HG03060 (cell line): Measurements from ENCODE around the gene NDFIP2.
"Not testable (repeated sequence)": the region's sequence is repeated elsewhere in the genome, so short reads cannot be mapped to it uniquely, and the experiment has no call there.

Source experiments
- ATAC-seq: cut with Tn5 transposase; IDR thresholded peaks from one replicate; pipeline ENCODE4 v1.9.1; 2021; ENCODE audit warnings: low read depth, moderate number of reproducible peaks; ENCODE audit not compliant: unreplicated experiment

Gene NDFIP2

DNA sequence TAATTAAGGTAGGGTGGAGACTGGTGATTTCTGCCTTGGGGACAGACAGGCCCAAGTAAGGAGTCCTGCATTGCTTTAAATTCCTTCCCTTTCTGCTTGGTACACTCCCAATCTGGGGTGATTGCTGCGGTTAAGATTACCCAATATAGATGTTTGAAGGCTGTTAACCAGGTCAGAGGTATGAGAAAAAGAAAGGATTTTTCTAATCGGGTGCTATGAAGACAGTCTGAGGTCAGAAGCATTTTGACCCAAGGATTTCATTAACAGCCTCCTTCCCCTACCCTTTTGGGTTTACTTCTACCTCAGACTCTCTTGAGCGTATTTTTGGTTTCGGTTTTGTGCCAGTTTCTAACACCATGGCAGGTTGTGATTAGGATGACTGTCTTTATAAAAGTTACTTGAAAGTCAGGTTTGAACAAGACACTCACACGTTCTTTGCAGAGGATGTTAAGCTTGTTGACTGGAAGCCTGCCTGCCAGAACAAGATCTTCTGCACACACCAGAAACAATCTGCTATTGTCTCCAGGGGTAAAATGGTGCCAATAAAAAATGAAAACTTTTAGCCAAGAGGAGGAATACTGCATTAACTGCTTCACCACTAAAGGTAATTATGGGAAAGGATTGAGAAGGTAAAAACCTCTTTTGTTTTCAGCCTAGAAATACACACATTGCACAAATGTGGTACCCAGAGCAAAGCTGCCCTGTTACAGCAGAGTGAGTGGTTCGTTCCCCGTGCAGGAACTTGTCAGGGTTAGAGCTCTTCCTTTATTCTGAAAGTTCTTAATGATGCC, 108.8 kb downstream of the NDFIP2 start:
- ATAC-seq = no peak

DNA sequence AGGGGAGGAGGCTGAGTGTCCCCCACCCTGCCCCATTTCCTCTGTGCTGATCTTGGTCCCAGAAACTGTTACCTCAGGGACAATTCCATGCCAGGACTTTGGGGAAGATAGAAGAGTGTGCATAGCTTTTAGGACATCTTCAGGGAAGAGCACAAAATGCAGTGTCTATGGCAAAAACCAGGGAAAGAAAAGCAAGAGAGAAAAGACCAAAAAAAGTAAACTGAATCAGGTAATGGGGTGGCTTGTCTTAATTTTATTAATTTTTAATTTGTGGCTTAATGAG, 109.4 kb downstream of the NDFIP2 start:
- no peak for ATAC-seq

DNA sequence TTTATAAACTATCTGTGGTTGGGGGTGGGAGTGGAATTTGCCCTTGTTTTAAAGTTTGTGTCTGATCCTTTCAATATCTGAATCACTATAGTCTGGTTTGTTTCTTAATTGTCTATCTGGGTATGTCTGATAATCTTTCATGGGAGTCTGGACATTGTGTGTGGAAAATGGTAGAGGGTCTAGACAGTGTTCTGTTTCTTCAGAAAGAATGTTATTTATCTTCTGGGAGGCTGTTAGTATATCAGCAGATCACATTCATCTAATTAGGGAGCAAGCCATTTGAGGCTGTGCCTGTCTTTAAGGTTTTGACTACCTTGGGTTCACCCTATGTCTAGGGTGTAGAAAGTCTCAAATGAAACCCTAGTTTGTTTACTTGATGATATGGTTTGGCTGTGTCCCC, 110.5 kb downstream of the NDFIP2 start:
- no peak for ATAC-seq

DNA sequence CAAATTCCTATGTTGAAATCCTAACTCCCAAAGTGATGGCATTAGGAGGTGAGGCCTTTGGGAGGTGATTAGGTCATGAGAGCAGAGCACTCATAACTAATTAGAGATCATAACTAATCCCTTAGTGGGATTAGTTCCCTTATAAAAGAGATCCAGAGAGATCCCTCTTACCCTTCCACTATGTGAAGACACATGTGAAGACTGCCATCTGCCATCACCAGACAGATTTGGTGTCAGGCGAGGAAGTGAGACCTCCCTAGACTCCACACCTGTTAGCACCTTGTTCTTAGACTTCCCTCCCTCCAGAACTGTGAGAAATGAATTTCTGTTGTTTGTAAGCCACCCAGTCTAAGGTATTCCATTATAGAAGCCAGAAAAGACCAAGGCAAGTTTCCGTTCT, 112.2 kb downstream of the NDFIP2 start:
- no peak for ATAC-seq

DNA sequence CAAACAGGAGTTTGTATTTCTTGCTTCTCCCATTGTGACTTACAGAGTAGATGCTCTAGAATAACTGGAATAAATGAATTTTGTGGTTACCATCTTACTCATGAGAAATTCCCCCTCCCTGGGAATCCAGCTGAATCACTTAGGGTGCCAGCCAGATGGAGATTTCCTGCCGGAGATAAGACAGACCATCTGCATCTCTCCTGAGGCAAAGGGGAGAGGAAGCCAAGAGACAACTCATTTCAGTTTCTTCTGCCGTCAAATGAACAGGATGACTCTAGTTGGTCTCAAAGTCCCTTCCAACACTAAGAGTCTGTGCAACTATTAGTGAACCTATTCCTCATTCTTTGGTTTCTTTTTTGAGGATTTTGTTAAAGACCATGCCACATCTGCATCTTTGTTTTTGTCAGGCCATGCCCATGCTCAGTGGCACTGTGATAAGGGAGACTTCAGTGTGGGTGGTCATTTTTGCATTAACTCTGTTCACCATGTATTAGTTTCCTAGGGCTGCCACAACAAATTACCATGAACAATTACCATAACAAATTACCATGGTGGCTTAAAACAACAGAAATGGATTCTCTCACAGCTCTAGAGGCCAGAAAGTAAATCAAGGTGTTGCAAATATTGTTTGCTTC, 112.8 kb downstream of the NDFIP2 start:
- ATAC-seq = no peak

DNA sequence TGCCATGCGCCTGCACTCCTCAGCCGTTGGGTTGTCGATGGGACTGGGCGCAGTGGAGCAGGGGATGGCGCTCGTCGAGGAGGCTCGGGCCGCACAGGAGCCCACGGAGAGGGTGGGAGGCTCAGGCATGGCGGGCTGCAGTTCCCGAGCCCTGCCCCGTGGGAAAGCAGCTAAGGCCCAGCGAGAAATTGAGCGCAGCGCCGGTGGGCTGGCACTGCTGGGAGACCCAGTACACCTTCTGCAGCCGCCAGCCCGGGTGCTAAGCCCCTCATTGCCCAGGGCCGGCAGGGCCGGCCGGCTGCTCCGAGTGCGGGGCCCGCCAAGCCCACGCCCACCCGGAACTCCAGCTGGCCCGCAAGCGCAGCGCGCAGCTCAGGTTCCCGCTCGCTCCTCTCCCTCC, 119.2 kb downstream of the NDFIP2 start:
- not testable (repeated sequence) for ATAC-seq

DNA sequence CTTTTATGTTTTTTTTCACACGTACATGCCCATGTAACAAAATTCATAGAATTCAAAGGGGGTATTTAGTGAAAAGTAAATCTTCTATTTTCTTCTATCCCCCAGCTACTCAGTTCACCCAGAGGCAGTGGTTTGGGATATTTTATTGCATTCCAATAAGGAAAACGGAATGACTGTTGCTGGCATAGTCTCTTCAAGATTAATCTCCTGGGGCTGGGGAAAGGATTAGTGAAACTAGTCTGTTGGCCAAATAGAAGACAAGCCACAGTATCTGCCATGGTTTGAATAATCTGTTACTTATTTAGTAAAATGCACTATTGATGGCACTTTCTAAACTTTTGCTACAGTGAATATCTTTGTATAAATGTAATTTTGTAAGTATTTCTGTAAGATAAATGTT, 122.0 kb downstream of the NDFIP2 start:
- ATAC-seq = no peak

DNA sequence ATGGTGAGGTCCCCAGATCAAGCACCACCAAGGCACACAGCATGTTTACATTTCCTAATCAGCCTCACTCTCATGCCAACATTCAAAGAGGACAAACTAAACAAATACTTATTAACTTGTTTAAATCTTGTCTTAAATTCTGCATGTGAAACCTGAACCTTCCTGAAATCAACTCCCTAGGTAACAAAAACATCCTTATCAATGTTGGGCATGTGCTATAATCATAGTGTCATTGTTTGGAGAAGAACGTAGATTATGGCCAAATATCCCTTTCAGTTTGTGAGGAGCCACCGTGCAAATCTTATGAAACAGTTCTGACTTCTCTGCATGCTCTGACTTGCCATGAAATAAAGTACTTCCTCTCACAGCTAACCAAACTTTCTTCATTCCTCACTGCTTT, 123.8 kb downstream of the NDFIP2 start:
- ATAC-seq = no peak
